ENCODE results near the gene PPP1R1A.

PPP1R1A gene

DNA sequence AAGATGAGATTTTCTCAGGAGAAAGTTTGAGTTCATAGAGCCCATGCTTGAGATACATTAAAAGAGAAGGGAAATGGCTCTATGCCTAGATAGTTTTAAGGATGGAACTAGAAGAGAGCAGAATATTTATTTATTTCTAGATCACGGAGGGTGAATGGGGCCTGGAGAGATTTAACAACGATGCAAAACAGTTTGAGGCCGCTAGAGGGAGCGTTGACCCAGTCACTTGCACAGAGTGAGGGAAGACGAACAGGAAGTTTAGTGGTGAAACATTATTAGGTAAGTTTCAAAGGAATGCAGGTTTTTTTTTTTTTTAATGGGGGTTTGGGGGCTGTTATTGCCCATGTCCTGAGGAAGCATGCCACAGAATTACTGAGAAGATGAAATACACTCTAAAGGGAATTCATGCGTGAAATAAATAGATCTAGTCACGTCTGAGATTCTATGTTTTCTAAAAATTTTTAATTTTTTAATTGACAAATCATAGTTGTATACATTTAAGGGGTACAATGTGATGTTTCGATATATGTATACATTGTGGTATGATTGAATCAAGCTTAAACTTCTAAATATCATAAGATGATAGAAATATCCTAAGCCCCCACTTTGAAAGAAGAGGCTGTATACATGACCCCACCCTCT lies 14.8 kb upstream of the PPP1R1A start:
- TF ChIP-seq, protein P1, sequence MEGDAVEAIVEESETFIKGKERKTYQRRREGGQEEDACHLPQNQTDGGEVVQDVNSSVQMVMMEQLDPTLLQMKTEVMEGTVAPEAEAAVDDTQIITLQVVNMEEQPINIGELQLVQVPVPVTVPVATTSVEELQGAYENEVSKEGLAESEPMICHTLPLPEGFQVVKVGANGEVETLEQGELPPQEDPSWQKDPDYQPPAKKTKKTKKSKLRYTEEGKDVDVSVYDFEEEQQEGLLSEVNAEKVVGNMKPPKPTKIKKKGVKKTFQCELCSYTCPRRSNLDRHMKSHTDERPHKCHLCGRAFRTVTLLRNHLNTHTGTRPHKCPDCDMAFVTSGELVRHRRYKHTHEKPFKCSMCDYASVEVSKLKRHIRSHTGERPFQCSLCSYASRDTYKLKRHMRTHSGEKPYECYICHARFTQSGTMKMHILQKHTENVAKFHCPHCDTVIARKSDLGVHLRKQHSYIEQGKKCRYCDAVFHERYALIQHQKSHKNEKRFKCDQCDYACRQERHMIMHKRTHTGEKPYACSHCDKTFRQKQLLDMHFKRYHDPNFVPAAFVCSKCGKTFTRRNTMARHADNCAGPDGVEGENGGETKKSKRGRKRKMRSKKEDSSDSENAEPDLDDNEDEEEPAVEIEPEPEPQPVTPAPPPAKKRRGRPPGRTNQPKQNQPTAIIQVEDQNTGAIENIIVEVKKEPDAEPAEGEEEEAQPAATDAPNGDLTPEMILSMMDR (IDR thresholded peaks at IDR 0.05; ENCODE audit: low read depth, low read length), result peak; percentile 93
- H3K4me3 ChIP-seq (ENCODE audit: low read depth, low read length), result no peak overlapping the region

DNA sequence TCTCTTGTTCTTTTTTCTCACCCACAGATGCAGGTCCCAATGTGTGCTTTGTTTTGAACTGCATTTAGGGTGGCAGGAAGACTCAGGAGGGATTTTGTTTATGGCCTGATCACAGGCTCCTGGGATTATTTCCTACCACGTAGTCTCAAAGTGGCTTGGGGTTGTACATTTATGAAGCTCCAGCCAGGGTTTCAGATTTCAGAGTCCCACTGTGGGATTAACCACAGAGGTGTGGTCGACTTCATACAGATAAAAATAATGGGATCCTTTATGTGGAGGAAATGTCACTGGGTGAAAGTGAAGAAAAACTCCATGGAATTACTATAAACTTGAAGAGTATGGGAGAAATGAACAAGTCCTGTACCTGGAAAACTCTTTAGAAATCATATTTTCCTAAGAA lies 14.2 kb upstream of the PPP1R1A start:
- TF ChIP-seq, protein P1 (IDR thresholded peaks at IDR 0.05; ENCODE audit: low read depth, low read length), result no peak
- no peak overlapping the region for H3K4me3 ChIP-seq (ENCODE audit: low read depth, low read length)

GRCh38 chr12:54601841-54602240 lies 13.4 kb upstream of the PPP1R1A start:
- TF ChIP-seq, protein P1 (IDR thresholded peaks at IDR 0.05; ENCODE audit: low read depth, low read length), result no peak
- no peak overlapping the region for H3K4me3 ChIP-seq (ENCODE audit: low read depth, low read length)

GRCh38 chr12:54598970-54599369 lies 10.5 kb upstream of the PPP1R1A start:
- TF ChIP-seq, protein P1 (IDR thresholded peaks at IDR 0.05; ENCODE audit: low read depth, low read length), result no peak
- no peak overlapping the region for H3K4me3 ChIP-seq (ENCODE audit: low read depth, low read length)

GRCh38 chr12:54596526-54596946 lies 8.1 kb upstream of the PPP1R1A start:
- TF ChIP-seq, protein P1 (IDR thresholded peaks at IDR 0.05; ENCODE audit: low read depth, low read length), result peak; percentile 80
- H3K4me3 ChIP-seq (ENCODE audit: low read depth, low read length), result no peak overlapping the region

DNA sequence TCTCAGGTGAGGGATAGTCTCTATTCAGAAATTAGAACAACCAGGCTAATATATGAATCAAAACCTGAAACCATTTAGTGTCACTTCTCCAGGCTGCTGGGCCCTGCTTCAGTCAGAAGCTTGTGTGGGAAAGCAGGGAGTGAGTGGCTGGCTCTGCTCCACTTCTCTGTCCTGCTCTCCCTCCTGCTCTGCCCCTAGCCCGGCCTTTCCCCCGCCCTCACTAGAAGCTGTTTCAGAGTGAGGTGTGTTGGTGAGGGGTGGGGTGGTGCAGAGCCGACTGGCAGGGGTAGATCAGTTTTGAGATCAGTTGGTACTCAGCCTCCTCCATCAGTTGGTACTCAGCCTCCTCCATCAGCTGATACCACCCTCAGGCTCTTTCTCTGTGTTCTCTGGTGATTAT lies 7.0 kb upstream of the PPP1R1A start:
- no peak overlapping the region for H3K4me3 ChIP-seq (ENCODE audit: low read depth, low read length)
- TF ChIP-seq, protein P1 (IDR thresholded peaks at IDR 0.05; ENCODE audit: low read depth, low read length), result no peak

GRCh38 chr12:54593725-54594124 lies 5.3 kb upstream of the PPP1R1A start:
- TF ChIP-seq, protein P1 (IDR thresholded peaks at IDR 0.05; ENCODE audit: low read depth, low read length), result no peak
- no peak overlapping the region for H3K4me3 ChIP-seq (ENCODE audit: low read depth, low read length)

All from WI38 (cell line).